Astrocyte of the spinal cord (primary cell): ENCODE measurements around the gene SUPT3H.

Source experiments
- DNase-seq: peaks from one replicate; pipeline ENCODE4 v3.0.0; 2011; ENCODE audit warnings: low read depth, low spot score
- H3K4me3 ChIP-seq: 2 replicates; pipeline ENCODE4 v1.5.1; 2011; ENCODE audit warnings: low read depth, mild to moderate bottlenecking, low read length, moderate library complexity
- CTCF ChIP-seq: IDR thresholded peaks from 2 replicates; pipeline ENCODE4 v1.5.1; 2012; ENCODE audit warnings: low read depth, mild to moderate bottlenecking, low read length, inconsistent platforms
- in situ Hi-C: cut with HindIII; loops from 2 replicates; pipeline ENCODE4 v1.10.0; 2017; ENCODE audit warnings: low sequenced_read_pairs

SUPT3H gene

DNA sequence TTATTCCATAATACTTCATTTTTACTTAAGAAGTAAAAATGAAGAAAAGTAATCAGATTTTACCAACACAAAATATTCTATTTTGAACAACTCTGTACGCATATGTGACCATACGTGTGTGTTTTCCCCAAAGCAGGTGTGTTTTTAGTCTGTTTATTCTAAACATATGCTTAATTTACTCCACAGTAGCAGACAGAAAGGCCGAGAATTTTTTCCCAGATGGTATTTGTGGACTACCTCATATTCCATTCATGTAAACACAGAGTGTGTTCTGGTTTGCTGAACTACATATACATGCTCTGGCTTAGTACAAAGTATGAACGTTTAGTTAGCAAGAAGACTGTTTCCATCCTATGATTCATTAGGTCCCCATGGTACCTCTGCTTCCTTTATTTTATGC, 282.9 kb downstream of the SUPT3H start:
- DNase-seq, result no peak
- H3K4me3 ChIP-seq, result no peak overlapping the region
- in situ Hi-C loops, result no loop called here
- no peak for TF ChIP-seq CTCF

- DNase-seq, result no peak
- no peak for TF ChIP-seq CTCF
- in situ Hi-C loops, result no loop called here
- no peak overlapping the region for H3K4me3 ChIP-seq
Measured at GRCh38 chr6:45092135-45092534, 285.6 kb downstream of the SUPT3H start.

DNA sequence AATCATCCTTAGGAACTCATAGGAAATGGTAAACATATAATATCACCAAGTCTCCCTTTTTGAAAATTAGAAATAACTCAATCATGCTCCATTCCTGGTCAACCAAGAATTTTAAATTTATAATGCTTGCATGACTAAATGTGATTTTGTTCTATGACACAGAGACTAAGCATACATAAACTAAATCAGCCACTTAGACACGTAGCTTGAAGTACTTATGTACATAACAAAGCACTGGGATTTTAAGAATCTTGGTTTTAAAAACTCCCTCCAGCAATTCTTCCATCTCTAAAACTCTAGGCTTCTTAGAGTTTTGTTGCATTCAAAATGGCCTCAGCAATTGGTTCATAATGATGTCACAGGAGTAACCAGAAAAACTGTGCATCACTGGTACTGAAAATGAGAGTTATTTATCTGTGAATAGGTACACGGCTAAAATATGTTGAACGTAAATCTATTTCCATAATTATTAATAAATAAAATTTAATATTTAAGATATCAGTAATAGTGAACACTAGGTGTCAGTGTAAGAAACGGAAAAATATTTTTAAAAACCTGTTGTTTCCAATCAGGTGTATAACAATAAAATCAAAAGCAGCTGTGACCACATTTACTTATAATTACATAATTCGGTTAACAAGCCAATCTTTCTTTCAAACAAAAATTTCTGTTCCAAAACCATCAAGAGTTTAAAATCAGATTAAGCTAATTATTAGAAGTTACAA, 291.2 kb downstream of the SUPT3H start:
- no peak for TF ChIP-seq CTCF
- H3K4me3 ChIP-seq, result no peak overlapping the region
- DNase-seq, result no peak
- in situ Hi-C loops, result no loop called here

GRCh38 chr6:45084257-45084656, 293.5 kb downstream of the SUPT3H start:
- no peak for DNase-seq
- TF ChIP-seq CTCF, result no peak
- in situ Hi-C loops, result no loop called here
- H3K4me3 ChIP-seq, result no peak overlapping the region

- no peak for TF ChIP-seq CTCF
- in situ Hi-C loops, result no loop called here
- DNase-seq, result no peak
- no peak overlapping the region for H3K4me3 ChIP-seq
Measured at GRCh38 chr6:45082091-45082490, 295.6 kb downstream of the SUPT3H start.

DNA sequence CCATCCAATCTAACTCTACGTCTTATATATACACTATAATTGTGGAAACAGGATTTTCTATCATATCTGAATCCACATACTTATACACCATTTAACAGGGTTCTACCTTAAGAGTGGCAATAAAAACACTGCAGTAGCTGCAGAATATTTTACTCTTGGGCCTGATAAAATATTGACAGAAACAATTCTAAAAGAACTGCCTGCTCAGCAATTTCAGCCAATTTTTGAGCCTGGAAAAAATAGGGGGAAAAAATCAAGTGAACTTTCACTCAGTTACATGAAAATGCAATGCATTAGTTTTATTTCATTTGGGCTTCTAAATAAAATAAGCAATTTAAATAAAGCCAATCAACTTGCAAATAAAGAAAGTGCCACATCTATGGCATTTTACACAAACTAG, 296.1 kb downstream of the SUPT3H start:
- no peak for TF ChIP-seq CTCF
- no peak for DNase-seq
- in situ Hi-C loops, result no loop called here
- H3K4me3 ChIP-seq, result no peak overlapping the region
